Astrocyte (in vitro differentiated cells and primary cell): ENCODE data around the gene PRKCH. TPM values are rescaled to one million over a fixed set of nuclear protein-coding genes. Genes with fewer than 3 reads are reported as not detected.
A peak's percentile ranks its signal among the peaks of the same experiment; 100 is the strongest.

Experiments used
- DNase-seq: peaks from one replicate; pipeline ENCODE4 v3.0.0-alpha.2; 2010; ENCODE audit warnings: low read depth
- FAIRE-seq: peaks from 2 replicates; lab custom pipeline; 2011; peaks lifted over from hg19 to GRCh38; lab: Jason Lieb, UNC
- H2AFZ ChIP-seq: 2 replicates; pipeline ENCODE4 v1.6.0; 2012; ENCODE audit warnings: low read depth, low read length, inconsistent platforms
- H3K27ac ChIP-seq: 2 replicates; pipeline ENCODE4 v1.5.1; 2011; ENCODE audit warnings: low read depth, low read length, inconsistent platforms
- H3K27me3 ChIP-seq: 2 replicates; pipeline ENCODE4 v1.6.0; 2011; ENCODE audit warnings: low read length, inconsistent platforms; ENCODE audit not compliant: insufficient read depth
- H3K36me3 ChIP-seq: 2 replicates; pipeline ENCODE4 v1.5.1; 2011; ENCODE audit warnings: low read length, inconsistent platforms; ENCODE audit not compliant: insufficient read depth
- H3K4me1 ChIP-seq: 2 replicates; pipeline ENCODE4 v1.5.1; 2011; ENCODE audit warnings: low read length, inconsistent platforms; ENCODE audit not compliant: insufficient read depth
- H3K4me2 ChIP-seq: 2 replicates; pipeline ENCODE4 v1.6.0; 2012; ENCODE audit warnings: low read length, inconsistent platforms
- H3K4me3 ChIP-seq: 2 replicates; pipeline ENCODE4 v1.5.1; 2011; ENCODE audit warnings: low read depth, mild to moderate bottlenecking, low read length, inconsistent platforms; ENCODE audit not compliant: insufficient read depth
- H3K79me2 ChIP-seq: 2 replicates; pipeline ENCODE4 v1.6.0; 2012; ENCODE audit warnings: mild to moderate bottlenecking, low read length, inconsistent platforms; ENCODE audit not compliant: insufficient read depth
- H3K9ac ChIP-seq: 2 replicates; pipeline ENCODE4 v1.6.0; 2012; ENCODE audit warnings: mild to moderate bottlenecking, low read length, inconsistent platforms
- H3K9me3 ChIP-seq: 2 replicates; pipeline ENCODE4 v1.5.1; 2012; ENCODE audit warnings: low read depth, mild to moderate bottlenecking, low read length, inconsistent platforms; ENCODE audit not compliant: insufficient read depth
- H4K20me1 ChIP-seq: 2 replicates; pipeline ENCODE4 v1.6.0; 2012; ENCODE audit warnings: low read length, inconsistent platforms; ENCODE audit not compliant: insufficient read depth
- H3K27ac Mint-ChIP-seq: one replicate; pipeline ENCODE4 v1.8.0; 2021; ENCODE audit warnings: mild to moderate bottlenecking, mixed read lengths; ENCODE audit not compliant: unreplicated experiment
- H3K27me3 Mint-ChIP-seq: one replicate; pipeline ENCODE4 v1.8.0; 2021; ENCODE audit warnings: low read depth, mixed read lengths; ENCODE audit not compliant: unreplicated experiment
- H3K36me3 Mint-ChIP-seq: one replicate; pipeline ENCODE4 v1.8.0; 2021; ENCODE audit warnings: low read depth, mixed read lengths; ENCODE audit not compliant: unreplicated experiment
- H3K4me1 Mint-ChIP-seq: one replicate; pipeline ENCODE4 v1.8.0; 2021; ENCODE audit warnings: low read depth, mixed read lengths; ENCODE audit not compliant: unreplicated experiment
- H3K4me3 Mint-ChIP-seq: one replicate; pipeline ENCODE4 v1.8.0; 2021; ENCODE audit warnings: mild to moderate bottlenecking, moderate library complexity, mixed read lengths; ENCODE audit not compliant: unreplicated experiment
- H3K9me3 Mint-ChIP-seq: one replicate; pipeline ENCODE4 v1.8.0; 2021; ENCODE audit warnings: mild to moderate bottlenecking, mixed read lengths; ENCODE audit not compliant: unreplicated experiment
- CTCF ChIP-seq: IDR thresholded peaks from 2 replicates; pipeline ENCODE4 v1.5.1; 2011; ENCODE audit warnings: low read depth, mild to moderate bottlenecking, inconsistent platforms, low read length, moderate library complexity; ENCODE audit not compliant: insufficient read depth
- EZH2 ChIP-seq: IDR thresholded peaks from 2 replicates; pipeline ENCODE4 v1.6.1; 2012; ENCODE audit warnings: mild to moderate bottlenecking, low read length, inconsistent platforms; ENCODE audit not compliant: insufficient read depth
- total RNA-seq: library from RNA; stranded (reverse); gene quantifications from 2 replicates; pipeline ENCODE4 v1.2.1, GENCODE V29; 2021

Gene PRKCH
- total RNA-seq, 1 donor from 2014 or later, result 6.0 TPM

GRCh38 chr14:61530896-61531295 is 209.5 kb downstream of the PRKCH start:
- FAIRE-seq (no peak), DNase-seq (no peak)
- peaks cover 31% of the 10 kb centered on the region for H3K4me1 ChIP-seq
- no peak overlapping the region for H3K4me2 ChIP-seq
- H3K36me3 ChIP-seq, result no peaks in the 10 kb centered on the region
- H4K20me1 ChIP-seq, result no peaks in the 10 kb centered on the region
- no peaks in the 10 kb centered on the region for H3K9me3 ChIP-seq
- no peaks in the 10 kb centered on the region for H3K27me3 ChIP-seq
- H2AFZ ChIP-seq, result no peak overlapping the region
- no peak overlapping the region for H3K9ac ChIP-seq
- no peaks in the 10 kb centered on the region for H3K36me3 Mint-ChIP-seq
- H3K4me3 ChIP-seq, result no peak overlapping the region
- H3K79me2 ChIP-seq, result no peaks in the 10 kb centered on the region
- H3K9me3 Mint-ChIP-seq, result peaks cover 2% of the 10 kb centered on the region
- H3K27ac Mint-ChIP-seq, result peak overlapping the region; percentile 45
- TF ChIP-seq CTCF (no peak), EZH2 (no peak)
- H3K4me1 Mint-ChIP-seq, result peaks cover 57% of the 10 kb centered on the region
- H3K27me3 Mint-ChIP-seq, result no peaks in the 10 kb centered on the region
- H3K27ac ChIP-seq, result no peak overlapping the region
- no peak overlapping the region for H3K4me3 Mint-ChIP-seq

- H3K4me2 ChIP-seq, result no peak overlapping the region
- no peak overlapping the region for H3K4me3 ChIP-seq
- H2AFZ ChIP-seq, result no peak overlapping the region
- Mint-ChIP-seq H3K4me3 (no peak overlapping the region), H3K27ac (peak overlapping the region; percentile 24), H3K27me3 (no peaks in the 10 kb centered on the region), H3K4me1 (peaks cover 58% of the 10 kb centered on the region), H3K36me3 (no peaks in the 10 kb centered on the region), H3K9me3 (peaks cover 2% of the 10 kb centered on the region)
- H4K20me1 ChIP-seq, result no peaks in the 10 kb centered on the region
- no peak overlapping the region for H3K9ac ChIP-seq
- no peaks in the 10 kb centered on the region for H3K27me3 ChIP-seq
- FAIRE-seq, result no peak
- DNase-seq, result no peak
- no peaks in the 10 kb centered on the region for H3K9me3 ChIP-seq
- no peak overlapping the region for H3K27ac ChIP-seq
- H3K36me3 ChIP-seq, result no peaks in the 10 kb centered on the region
- H3K4me1 ChIP-seq, result peaks cover 27% of the 10 kb centered on the region
- H3K79me2 ChIP-seq, result no peaks in the 10 kb centered on the region
- no peak for TF ChIP-seq EZH2
- TF ChIP-seq CTCF, result no peak
These were observed 210.2 kb downstream of the PRKCH start for GRCh38 chr14:61531465-61532122.

DNA sequence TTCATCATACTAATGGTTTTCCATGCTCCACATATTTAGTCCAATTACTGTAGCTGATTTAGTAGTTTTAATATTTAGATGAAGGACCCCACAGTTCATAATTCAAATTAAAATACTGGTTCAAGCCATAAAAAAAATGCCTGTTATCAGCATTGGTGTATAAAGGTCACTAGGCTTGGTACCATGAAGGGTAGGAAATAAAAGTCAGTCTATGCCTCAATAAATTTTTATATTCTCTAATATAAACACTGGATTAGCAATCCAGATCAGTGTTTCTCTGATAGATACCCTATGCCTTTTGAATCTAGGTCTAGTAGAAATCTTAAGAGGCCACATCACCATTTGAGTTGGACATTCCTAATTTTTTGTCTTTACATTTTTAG is 210.7 kb downstream of the PRKCH start:
- DNase-seq (no peak), FAIRE-seq (no peak)
- Histone ChIP-seq H3K9me3 (no peaks in the 10 kb centered on the region), H3K4me2 (no peak overlapping the region), H3K4me1 (peaks cover 27% of the 10 kb centered on the region), H3K79me2 (no peaks in the 10 kb centered on the region), H2AFZ (no peak overlapping the region), H3K27ac (no peak overlapping the region), H4K20me1 (no peaks in the 10 kb centered on the region), H3K36me3 (no peaks in the 10 kb centered on the region), H3K27me3 (no peaks in the 10 kb centered on the region), H3K4me3 (no peak overlapping the region), H3K9ac (no peak overlapping the region)
- Mint-ChIP-seq H3K9me3 (peaks cover 2% of the 10 kb centered on the region), H3K27me3 (no peaks in the 10 kb centered on the region), H3K4me3 (no peak overlapping the region), H3K36me3 (no peaks in the 10 kb centered on the region), H3K4me1 (peaks cover 60% of the 10 kb centered on the region), H3K27ac (no peak overlapping the region)
- no peak for TF ChIP-seq EZH2
- TF ChIP-seq CTCF, result no peak
